ENCODE results near the gene U2AF1.
"Not testable (repeated sequence)": the region's sequence is repeated elsewhere in the genome, so short reads cannot be mapped to it uniquely, and the experiment has no call there.

- not testable (repeated sequence) for TF ChIP-seq CTCF, POLR2A, POLR2AphosphoS5 (IDR thresholded peaks at IDR 0.05)
These were observed 40.7 kb downstream of the U2AF1 start for GRCh38 chr21:43066690-43067089.

Measured in prostate gland (tissue), 2 donors.